Pulmonary artery endothelial cell (primary cell): ENCODE measurements around the gene SLC5A10. TPM values are rescaled to one million over a fixed set of nuclear protein-coding genes. Genes with fewer than 3 reads are reported as not detected.
"Not testable (repeated sequence)": the region's sequence is repeated elsewhere in the genome, so short reads cannot be mapped to it uniquely, and the experiment has no call there.

ENCODE experiments used
- DNase-seq: peaks from one replicate; pipeline ENCODE4 v3.0.0-alpha.2; 2011; ENCODE audit warnings: low read depth, low spot score
- total RNA-seq: library from RNA; depleted of rRNA; stranded (reverse); fragments of >200 nt; gene quantifications from 2 replicates; pipeline ENCODE4 v1.2.3, GENCODE V29; 2014

SLC5A10 gene
- total RNA-seq, 1 donor from 2014 or later = not detected

DNA sequence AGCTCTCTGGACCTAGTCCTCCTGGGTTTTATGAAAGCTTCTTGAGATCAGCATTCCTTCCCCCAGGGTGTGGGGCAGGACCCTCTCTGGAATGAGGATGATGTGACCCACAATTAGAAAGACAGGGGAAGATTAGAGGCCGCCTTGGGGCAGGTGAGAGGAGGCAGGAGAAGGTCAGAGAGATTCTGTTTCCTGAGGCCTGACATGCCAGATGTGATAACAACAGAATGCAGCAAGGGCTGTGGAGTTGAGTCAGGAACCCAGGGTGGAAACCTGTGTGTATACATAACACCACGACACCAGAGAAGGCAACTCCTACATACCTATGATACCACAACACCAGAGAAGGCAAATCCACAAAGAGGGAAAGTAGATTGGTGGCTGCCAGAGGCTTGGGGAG lies 5.4 kb upstream of the SLC5A10 start:
- DNase-seq = no peak

DNA sequence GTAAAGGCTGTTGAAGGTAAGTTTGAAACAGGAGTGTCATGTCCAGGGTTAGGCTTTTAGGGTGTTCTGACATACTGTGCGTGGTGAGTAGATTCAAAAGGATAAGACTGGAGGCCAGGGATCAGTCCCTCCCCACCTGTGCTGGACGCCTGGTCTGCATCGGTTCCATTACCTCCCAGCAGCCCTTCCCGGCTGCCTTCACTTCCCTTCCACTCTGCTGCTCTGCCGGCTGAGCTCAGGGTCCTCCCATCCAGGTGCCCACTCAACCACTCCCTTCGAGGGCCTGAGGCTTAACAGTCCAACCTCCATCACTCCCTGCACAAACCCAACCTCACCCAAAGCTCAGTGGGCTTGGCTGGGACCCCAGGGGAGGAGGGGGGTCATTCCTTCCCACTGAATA lies 4.1 kb upstream of the SLC5A10 start:
- no peak for DNase-seq

DNA sequence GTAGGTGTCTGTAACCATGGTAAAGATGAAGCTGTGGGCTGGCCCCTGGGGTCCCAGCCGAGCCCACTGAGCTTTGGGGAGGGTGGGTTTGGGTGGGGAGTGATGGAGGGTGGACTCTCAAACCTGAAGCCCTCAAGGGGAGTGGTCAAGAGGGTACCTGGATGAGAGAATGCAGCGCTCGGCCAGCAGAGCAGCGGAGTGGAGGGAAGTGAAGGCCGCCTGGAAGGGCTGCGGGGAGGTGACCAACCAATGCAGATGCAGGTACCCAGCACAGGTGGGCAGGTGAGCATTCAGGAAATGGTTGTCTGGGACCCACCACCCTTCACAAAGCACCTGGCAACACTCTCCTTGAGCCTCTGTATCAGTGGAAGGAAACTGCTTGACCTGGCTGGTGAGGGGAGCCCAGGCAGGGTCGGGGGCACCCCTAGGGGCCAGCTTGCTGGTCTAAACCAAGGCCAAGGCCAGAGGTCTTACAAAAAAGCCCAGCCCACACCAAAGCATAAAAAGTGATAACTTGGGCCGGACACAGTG lies 3.4 kb upstream of the SLC5A10 start:
- DNase-seq = no peak

DNA sequence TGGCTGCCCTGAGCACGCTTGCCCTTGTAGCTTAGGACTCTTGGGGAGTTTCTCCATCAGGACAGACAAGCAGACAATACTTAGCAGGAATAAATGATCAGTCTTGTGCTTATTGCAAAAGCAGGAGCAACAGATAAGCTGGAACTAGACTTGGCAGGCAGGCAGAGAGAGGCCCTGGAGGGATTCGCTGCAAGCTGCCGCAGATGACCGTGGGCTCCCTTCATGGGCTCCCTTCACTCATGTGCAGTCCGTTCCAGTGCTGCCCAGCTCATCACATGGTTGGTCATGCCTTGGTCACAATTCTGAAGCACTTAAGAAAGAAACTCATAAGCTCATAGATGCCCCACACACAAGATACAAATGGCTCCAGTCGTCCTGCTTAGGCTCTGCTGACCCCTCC lies 2.4 kb upstream of the SLC5A10 start:
- DNase-seq = no peak

DNA sequence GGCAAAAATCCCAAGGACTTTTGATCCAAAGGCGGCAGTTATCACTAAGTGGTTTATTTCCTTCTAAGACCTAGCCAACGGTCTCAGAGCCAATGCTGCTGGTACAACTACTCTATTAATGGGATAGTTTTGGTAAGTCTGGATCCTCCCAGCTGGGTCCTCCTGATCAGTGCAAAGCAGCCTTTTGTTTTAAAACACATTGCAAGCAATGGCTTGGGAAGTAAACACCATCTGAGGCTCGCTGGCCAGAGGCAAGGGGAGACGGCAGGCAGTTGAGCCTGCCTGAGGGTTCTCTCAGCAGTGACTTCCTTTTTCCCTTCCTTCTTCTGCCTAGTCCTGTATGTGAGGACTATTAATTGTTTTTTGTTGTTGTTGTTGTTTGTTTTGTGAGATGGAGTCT lies 1.6 kb upstream of the SLC5A10 start:
- no peak for DNase-seq

DNA sequence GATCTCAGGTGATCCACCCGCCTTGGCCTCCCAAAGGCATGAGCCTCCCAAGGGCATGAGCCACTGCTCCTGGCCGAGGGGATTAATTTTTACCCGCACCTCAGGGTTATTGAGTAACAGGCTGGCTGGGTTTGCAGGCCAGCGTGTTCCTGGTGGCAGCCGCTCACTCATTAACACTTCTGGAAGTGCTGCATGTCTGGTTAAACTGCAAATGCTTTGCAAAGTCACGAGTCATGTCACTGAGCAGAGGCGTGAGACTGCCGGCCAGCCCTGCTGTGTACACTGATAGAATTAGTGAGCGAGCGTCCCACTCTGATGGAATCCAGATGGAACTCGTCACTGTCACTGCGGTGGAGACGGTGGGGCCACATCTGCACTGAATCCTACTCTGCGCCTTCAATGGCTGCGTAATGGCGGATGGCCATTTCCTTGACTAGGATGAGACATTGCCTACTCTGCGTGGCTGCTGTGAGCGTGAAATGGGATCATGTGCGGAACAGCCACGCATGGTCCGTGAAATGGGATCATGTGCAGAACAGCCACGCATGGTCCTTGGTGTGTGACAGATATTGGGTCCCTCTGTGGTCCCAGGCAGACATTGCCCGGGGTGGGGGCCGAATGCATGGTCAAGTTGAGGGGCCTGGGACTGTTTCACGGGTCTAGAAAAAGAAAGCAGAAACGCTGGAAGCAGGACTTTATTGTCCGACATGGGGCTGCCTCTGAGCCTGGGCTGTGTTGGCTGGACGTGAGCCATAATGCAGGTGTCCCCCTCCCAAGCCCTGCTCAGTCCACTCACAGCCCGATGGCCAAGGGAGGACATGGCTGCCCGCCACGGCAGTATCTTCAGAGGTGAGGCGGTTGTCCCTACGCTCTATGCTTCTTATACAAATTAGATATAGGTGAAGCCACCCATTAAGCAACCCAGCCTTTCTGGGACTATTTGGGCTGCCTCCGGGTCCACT lies 740 bp upstream of the SLC5A10 start:
- no peak for DNase-seq

DNA sequence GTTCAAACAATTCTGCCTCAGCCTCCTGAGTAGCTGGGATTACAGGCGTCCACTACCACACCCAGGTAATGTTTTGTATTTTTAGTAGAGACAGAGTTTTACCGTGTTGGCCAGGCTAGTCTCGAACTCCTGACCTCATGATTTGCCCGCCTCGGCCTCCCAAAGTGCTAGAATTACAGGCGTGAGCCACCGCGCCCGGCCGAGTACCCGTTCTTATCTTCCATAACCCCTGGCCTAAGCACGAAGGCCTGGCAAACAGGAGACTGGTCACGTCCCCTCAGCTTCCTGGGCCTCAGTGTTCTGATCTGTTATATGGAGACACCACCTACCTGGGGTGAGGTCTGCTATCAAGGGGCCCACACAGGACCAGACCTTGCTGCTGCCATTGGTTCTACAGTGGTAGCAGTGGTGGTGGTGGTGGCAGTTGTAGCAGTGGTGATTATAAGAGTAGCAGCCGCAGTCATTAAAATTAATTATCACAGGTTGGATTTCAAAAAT lies 1.3 kb downstream of the SLC5A10 start:
- DNase-seq = no peak

DNA sequence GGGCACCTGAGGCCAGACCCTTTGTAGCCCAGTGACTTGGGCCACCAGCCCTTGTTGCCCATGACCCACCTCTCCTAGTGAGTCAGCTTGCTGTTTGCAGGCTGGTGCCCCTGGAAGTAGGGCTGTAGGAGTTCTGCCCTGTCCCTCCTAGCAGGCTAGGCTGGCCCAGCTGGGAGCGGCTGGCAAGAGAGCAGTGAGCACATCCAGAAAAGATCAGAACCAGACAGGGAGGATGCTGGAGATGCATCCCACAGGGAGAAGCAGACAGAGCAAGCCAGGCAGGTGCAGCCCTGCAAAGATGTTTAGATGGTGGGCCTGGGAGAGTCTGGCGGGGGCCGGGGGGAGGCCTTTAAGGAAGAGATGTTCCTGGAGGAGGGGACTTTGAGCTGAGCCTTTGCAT lies 2.4 kb downstream of the SLC5A10 start:
- DNase-seq = no peak

DNA sequence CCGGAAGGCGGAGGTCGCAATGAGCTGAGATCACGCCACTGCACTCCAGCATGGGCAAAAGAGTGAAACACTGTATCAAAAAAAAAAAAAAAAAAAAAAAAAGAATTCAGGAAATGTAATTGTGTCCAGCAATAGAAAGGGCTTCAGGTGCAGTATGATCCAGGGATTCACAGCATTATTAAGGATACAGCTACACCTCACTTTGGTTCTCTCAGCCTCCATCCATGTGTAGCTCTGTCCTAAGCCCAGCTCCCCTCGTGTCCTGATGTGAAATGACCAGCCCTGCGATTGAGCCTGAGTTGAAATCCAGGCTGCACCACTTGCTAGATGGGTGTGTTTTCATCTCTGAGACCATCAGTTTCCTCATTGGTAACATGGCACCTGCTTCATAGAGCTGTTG lies 3.0 kb downstream of the SLC5A10 start:
- DNase-seq = no peak

DNA sequence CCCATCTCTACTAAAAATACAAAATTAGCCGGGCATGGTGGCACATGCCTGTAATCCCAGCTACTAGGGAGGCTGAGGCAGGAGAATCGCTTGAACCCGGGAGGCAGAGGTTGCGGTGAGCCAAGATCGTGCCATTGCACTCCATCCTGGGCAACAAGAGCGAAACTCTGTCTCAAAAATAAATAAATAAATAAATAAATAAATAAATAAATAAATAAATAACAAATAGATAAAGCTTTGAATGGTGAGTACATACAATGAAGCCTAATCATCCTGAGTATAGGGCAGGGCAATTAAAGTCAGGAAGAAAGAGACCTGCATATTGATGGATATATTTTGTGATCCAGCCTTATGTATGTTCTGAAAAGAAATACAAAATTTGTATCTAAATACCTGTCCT lies 4.1 kb downstream of the SLC5A10 start:
- not testable (repeated sequence) for DNase-seq

DNA sequence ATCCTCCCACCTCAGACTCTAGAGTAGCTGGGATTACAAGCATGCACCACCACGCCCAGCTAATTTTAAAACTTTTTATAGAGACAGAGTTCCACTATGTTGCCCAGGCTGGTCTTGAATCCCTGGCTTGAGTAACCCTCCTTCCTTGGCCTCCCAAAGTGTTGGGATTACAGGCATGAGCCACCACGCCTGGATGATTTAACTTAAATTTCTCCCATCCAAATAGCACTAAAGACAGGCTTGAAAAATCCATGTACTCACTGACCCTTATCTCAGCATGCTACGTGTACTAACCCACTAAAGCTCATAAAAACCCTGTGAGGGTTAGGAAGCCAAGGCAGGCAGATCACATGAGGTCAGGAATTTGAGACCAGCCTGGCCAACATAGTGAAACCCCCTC lies 4.6 kb downstream of the SLC5A10 start:
- no peak for DNase-seq

DNA sequence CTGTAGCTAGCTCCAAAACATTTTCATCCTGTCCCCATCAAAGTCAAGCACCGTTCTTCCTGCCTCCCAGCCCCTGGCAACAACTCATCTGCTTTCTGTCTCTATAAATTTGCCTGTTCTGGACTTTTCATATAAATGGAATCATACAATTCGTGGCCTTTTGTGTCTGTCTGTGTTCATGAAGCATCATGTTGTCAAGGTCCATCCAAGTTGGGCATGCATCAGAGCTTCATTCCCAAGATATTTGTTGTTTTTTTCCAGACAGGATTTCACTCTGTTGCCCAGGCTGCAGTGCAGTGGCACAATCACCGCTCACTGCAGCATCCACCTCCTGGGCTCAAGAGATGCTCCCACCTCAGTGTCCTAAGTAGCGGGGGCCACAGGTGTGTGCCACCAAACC lies 5.9 kb downstream of the SLC5A10 start:
- DNase-seq = no peak

DNA sequence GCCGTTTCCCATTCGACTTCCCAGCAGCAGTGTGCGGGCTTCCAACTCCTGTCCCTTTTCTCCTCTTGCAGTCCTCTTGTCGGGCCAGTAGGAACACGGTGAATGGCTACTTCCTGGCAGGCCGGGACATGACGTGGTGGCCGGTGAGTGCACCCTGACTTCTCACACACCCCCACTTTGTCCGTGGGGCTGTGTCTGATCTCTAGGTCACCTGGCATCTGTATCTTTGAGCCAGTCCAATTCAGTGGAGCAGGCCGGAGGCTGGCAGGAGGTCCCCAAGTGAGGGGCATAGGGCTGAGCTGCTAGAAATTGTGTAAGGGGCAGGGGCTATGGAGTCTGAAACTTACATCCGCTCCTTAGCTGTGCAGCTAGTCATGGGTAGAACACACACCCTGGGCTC lies 6.6 kb downstream of the SLC5A10 start:
- DNase-seq = no peak

DNA sequence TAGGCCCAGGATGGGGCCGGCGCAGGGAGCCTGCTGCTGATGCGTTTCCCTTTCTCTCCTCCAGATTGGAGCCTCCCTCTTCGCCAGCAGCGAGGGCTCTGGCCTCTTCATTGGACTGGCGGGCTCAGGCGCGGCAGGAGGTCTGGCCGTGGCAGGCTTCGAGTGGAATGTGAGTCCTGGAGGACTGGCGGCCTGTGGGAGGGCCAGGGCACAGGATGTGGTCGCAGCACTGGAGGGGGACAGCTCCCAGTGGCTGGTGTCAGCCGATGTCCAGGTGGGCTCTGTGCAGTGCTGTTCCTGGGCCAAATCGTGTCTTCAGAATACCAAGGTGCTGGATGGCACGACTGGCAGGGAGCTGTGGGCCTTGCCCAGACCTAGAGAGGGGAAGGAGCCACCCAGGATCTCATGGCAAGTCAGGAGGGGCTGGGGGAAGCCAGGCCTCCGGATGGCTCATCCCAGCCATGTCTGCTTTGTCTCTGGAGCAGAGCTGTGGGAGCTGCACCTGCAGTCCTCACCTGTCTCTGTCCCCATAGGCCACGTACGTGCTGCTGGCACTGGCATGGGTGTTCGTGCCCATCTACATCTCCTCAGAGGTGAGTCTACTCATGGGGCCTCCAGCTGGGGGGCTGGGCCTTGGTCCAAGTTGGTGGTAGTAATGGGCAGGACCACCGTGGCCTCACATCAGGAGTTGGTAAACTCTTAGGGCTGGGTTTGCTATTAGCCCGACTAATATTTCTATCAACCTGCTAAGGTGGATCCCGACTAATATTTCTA lies 7.3 kb downstream of the SLC5A10 start:
- no peak for DNase-seq

DNA sequence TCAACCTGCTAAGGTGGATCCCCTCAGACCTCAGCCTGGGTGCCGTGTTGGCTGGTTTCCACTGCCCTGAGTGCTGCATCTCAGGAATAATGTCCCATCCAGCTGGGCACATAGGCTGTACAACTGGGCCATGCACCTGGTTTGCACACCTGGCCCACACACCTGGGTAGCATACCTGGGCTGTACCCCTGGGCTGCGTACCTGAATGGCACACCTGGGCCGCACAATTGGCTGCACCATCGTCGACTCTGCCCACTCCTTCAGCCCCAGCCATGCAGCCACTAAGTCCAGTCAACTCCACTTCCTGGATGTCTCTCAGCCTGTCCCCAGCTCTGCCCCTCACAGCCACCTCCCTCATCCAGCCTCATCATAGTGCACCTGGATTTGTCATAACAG lies 7.9 kb downstream of the SLC5A10 start:
- no peak for DNase-seq

DNA sequence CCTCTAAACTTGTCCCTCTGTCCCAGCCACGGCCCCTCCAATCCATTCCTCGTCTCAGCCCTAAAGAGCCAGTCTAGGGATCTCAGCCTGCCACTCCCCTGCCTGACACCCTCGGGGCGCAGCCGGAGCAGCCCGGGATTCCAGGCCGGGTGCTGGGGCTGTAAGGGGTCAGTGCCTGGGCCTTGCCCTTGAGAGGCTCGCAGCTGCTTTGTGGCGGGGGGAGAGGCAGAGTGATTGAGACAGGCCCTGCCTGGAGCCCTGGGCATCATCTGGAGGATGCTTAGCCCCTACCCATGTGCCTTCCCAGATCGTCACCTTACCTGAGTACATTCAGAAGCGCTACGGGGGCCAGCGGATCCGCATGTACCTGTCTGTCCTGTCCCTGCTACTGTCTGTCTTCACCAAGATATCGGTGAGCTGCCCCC lies 8.3 kb downstream of the SLC5A10 start:
- no peak for DNase-seq

DNA sequence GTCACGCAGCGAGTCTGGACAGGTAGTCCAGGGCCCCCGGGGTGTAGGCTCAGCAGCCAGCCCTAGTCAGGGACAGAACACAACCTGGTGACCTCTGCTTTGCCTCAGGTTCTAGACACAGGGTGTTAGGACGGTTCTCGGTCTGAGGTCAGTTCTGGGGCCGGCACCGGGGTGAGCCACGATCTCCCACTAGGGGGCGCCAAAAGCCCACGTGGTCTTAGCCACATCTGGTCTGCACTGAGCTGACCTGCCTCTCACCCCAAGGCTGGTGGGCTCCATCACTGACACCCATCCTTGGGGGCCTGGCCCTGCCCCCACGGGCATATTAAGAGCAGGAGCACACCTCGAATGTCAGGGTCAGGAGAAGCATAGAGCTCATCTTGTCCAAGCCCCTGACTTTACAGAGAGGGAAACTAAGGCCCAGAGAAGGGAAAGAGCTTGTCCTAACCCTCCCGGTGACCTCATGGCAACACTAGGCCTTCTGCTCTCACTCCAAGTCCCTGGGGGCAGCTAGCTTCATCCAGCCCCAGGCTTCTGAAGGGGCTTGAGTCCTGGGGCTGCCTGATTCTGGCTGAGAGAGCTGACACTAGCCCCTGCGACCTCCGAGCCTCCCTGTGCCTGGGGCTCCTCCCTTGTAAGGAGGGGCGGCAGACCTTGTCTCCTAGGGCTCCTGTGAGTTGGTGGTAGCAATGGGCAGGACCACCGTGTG lies 9.0 kb downstream of the SLC5A10 start:
- no peak for DNase-seq

DNA sequence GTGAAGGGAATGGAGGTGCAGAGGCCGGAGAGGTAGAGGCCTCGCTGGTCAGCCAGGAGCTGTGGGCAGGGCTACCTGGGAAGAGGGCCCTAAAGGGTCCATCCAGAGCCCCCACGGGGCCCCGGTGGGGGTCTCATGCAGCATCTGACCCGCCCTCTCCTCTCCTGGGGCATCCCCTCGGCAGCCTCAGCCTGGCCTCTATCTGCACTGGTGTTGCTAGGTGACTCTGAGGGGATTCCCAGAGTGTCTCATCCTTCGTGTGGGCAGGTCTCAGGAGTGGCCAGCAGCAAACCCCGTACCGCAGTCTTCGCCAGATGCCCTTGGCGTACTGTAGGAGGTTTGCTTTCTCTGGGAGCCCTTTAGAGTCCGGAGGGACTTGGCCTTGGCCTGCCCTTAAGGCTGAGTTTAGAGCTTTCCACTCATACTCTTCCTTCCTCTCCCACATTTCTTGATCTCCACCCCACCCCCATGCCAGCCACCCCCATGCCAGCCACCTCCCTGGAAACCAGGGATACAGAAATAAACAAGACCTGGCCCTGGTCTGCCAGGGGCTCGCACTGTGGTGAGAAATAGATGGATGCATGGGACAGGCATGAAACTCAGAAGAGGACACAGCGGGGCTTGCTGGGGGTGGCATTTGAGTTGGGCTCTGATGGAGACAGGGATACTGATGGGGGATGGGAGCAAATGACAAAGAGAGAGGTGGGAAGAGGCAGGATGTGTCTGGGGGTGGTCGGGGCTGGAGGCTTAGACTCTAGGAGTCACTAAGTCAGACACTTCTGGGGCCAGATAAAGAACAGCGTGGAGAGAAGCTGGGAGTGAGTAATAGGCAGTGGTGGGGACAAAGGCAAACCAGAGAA lies 9.9 kb downstream of the SLC5A10 start:
- no peak for DNase-seq

DNA sequence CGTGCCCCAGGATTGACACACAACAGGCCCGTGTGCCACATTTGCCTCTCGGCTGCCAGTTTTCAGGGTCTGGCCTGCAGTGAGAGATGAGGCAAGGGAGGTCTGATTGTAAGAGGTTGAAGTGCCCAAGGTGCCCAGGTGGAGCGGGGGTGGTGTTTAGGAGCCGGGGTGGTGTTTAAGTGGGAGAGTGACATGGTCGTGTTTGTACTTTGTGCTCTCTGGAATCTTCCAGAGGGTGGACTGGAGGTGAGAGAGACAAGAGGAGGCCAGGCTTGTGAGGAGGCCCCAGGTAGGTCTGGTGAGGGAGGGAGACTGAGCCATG lies 10.5 kb downstream of the SLC5A10 start:
- no peak for DNase-seq

DNA sequence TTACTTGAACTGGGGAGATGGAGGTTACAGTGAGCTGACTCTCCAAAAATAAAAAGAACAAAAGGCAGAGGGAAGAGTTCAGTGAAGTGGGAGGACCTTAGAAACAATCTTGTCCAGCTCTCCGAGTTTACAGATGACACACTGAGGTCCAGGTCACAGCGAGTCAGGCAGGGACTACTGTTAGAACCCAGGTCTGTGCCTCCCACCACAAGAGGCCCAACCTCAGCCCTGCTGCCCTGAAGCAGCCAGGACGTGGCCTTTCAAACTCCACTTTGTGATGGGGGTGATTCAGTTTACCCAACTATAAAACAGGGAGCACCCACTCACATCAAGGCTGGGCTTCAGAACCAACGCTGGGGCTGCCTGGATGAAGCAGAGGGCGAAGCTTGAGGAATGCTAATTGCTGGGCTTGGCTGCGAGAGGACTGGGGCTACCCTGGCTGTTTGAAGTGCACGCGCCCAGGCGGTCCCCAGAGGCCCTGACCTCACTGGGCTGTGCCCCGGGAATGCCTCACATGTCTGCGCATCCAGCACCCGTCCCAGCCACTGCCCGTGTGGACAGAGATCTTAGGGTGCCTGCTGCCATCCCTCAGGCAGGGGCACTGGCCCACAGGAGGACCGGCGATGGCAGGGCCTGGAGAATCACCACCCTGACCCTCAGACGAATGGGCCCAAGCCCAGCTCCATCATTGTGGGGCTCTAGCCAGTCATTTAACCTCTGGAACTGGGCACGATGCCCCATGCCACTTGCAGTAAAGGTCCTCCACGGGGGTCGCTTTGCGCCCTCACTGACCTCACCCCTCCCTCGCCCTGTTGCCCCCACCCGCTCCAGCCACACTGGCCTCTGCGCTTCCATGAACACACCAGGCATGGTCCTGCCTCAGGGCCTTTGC lies 11.4 kb downstream of the SLC5A10 start:
- no peak for DNase-seq
